ENCODE measurements around the gene TMEM101.
"Not testable (repeated sequence)": the region's sequence is repeated elsewhere in the genome, so short reads cannot be mapped to it uniquely, and the experiment has no call there.

The TMEM101 gene

GRCh38 chr17:44014437-44015172, at the start of gene TMEM101:
Gene TMEM101 (minus strand): TSS chr17:44014963. CDS start chr17:44014952, 11 bp downstream.
- peak; percentile 76 to 77 for DNase-seq (ENCODE audit: low read depth in 1 of 2, low spot score in 1 of 2)

GRCh38 chr17:44063704-44064639, 49.2 kb upstream of the TMEM101 start:
- no peak for DNase-seq (ENCODE audit: low read depth in 1 of 2, low spot score in 1 of 2)

- no peak for DNase-seq (ENCODE audit: low read depth in 1 of 2, low spot score in 1 of 2)
Measured at GRCh38 chr17:44062871-44063270, 48.1 kb upstream of the TMEM101 start.

GRCh38 chr17:44061446-44061845, 46.7 kb upstream of the TMEM101 start:
- DNase-seq (ENCODE audit: low read depth in 1 of 2, low spot score in 1 of 2): no peak

- DNase-seq (ENCODE audit: low read depth in 1 of 2, low spot score in 1 of 2): no peak
Measured at GRCh38 chr17:44059101-44059892, 44.5 kb upstream of the TMEM101 start.

GRCh38 chr17:44053125-44053872, 38.5 kb upstream of the TMEM101 start:
- DNase-seq (ENCODE audit: low read depth in 1 of 2, low spot score in 1 of 2): no peak

GRCh38 chr17:44049294-44050060, 34.7 kb upstream of the TMEM101 start:
- DNase-seq (ENCODE audit: low read depth in 1 of 2, low spot score in 1 of 2): no peak

- DNase-seq (ENCODE audit: low read depth in 1 of 2, low spot score in 1 of 2): not testable (repeated sequence)
Measured at GRCh38 chr17:44046893-44047292, 32.1 kb upstream of the TMEM101 start.

- DNase-seq (ENCODE audit: low read depth in 1 of 2, low spot score in 1 of 2): no peak
Measured at GRCh38 chr17:44045486-44045885, 30.7 kb upstream of the TMEM101 start.

- no peak for DNase-seq (ENCODE audit: low read depth in 1 of 2, low spot score in 1 of 2)
Measured at GRCh38 chr17:44044071-44044470, 29.3 kb upstream of the TMEM101 start.

GRCh38 chr17:44043272-44043696, 28.5 kb upstream of the TMEM101 start:
- DNase-seq (ENCODE audit: low read depth in 1 of 2, low spot score in 1 of 2): no peak

GRCh38 chr17:44039829-44040635, 25.3 kb upstream of the TMEM101 start:
- no peak for DNase-seq (ENCODE audit: low read depth in 1 of 2, low spot score in 1 of 2)

GRCh38 chr17:44038604-44039011, 23.8 kb upstream of the TMEM101 start:
- DNase-seq (ENCODE audit: low read depth in 1 of 2, low spot score in 1 of 2): no peak

GRCh38 chr17:44037471-44037870, 22.7 kb upstream of the TMEM101 start:
- no peak for DNase-seq (ENCODE audit: low read depth in 1 of 2, low spot score in 1 of 2)

- DNase-seq (ENCODE audit: low read depth in 1 of 2, low spot score in 1 of 2): not testable (repeated sequence)
Measured at GRCh38 chr17:44034688-44035087, 19.9 kb upstream of the TMEM101 start.

GRCh38 chr17:44033861-44034408, 19.2 kb upstream of the TMEM101 start:
- DNase-seq (ENCODE audit: low read depth in 1 of 2, low spot score in 1 of 2): no peak

- DNase-seq (ENCODE audit: low read depth in 1 of 2, low spot score in 1 of 2): no peak
Measured at GRCh38 chr17:44030482-44030881, 15.7 kb upstream of the TMEM101 start.

- DNase-seq (ENCODE audit: low read depth in 1 of 2, low spot score in 1 of 2): no peak
Measured at GRCh38 chr17:44029736-44030135, 15.0 kb upstream of the TMEM101 start.

- no peak for DNase-seq (ENCODE audit: low read depth in 1 of 2, low spot score in 1 of 2)
Measured at GRCh38 chr17:44024853-44025252, 10.1 kb upstream of the TMEM101 start.

All from stimulated activated CD4-positive, alpha-beta T cell treated with anti-CD3 and anti-CD28 coated beads, Interleukin-15, amount 100 ng/mL, for 1 hour (primary cell).